Natural killer cell (primary cell): ENCODE results near the gene DPYSL3. TPM values are rescaled to one million over a fixed set of nuclear protein-coding genes. Genes with fewer than 3 reads are reported as not detected.

ENCODE experiments used
- ATAC-seq, 3 donors: fragments of 150-1000 bp in 2 of 3; fragments of 200-7000 bp in 1 of 3; cut with Tn5 transposase; 1 replicate in 1 of 3; 2 replicates in 2 of 3; pipeline ENCODE4 v1.10.0; 2021; ENCODE audit warnings: mild to moderate bottlenecking in 2 of 3, moderate library complexity in 2 of 3
- DNase-seq, 2 donors: peaks; one replicate each; pipeline versions ENCODE4 v3.0.0 to v3.0.0-alpha.2; 2013 to 2021; ENCODE audit warnings: mixed read lengths in 1 of 2
- H3K27ac ChIP-seq: one replicate; pipeline ENCODE4 v1.5.1; 2013; ENCODE audit warnings: mild to moderate bottlenecking, low read length
- H3K27me3 ChIP-seq: one replicate; pipeline ENCODE4 v1.6.1; 2013; ENCODE audit warnings: low read length; ENCODE audit not compliant: control insufficient read depth, insufficient read depth
- H3K36me3 ChIP-seq: one replicate; pipeline ENCODE4 v1.6.1; 2013; ENCODE audit warnings: low read length; ENCODE audit not compliant: control insufficient read depth, insufficient read depth
- H3K4me1 ChIP-seq: one replicate; pipeline ENCODE4 v1.6.1; 2013; ENCODE audit warnings: low read length; ENCODE audit not compliant: control insufficient read depth, insufficient read depth
- H3K4me3 ChIP-seq: one replicate; pipeline ENCODE4 v1.5.1; 2013; ENCODE audit warnings: low read length
- H3K9me3 ChIP-seq: one replicate; pipeline ENCODE4 v1.6.1; 2013; ENCODE audit warnings: low read length; ENCODE audit not compliant: control insufficient read depth, insufficient read depth
- H3K27ac Mint-ChIP-seq, 2 donors: one replicate each; pipeline ENCODE4 v1.8.0; 2022; ENCODE audit warnings: mild to moderate bottlenecking in 2 of 2, mixed read lengths in 2 of 2, moderate library complexity in 1 of 2
- H3K27me3 Mint-ChIP-seq, 2 donors: one replicate each; pipeline ENCODE4 v1.8.0; 2022; ENCODE audit warnings: low read depth in 2 of 2, mixed read lengths in 2 of 2
- H3K36me3 Mint-ChIP-seq: one replicate; pipeline ENCODE4 v1.8.0; 2022; ENCODE audit warnings: mixed read lengths
- H3K4me1 Mint-ChIP-seq, 2 donors: one replicate each; pipeline ENCODE4 v1.8.0; 2022; ENCODE audit warnings: mixed read lengths in 2 of 2
- H3K4me3 Mint-ChIP-seq: one replicate; pipeline ENCODE4 v1.8.0; 2022; ENCODE audit warnings: mild to moderate bottlenecking, moderate library complexity, mixed read lengths
- H3K9me3 Mint-ChIP-seq, 2 donors: one replicate each; pipeline ENCODE4 v1.8.0; 2022; ENCODE audit warnings: mixed read lengths in 2 of 2
- CTCF ChIP-seq: fragments of 200-600 bp; IDR thresholded peaks from one replicate; pipeline ENCODE4 v1.8.0; 2022; ENCODE audit warnings: antibody characterized with exemption
- WGBS: methylation state at CpG from one replicate; pipeline ENCODE4 v1.1.7; 2013; ENCODE audit warnings: missing lambda C conversion rate; ENCODE audit not compliant: insufficient coverage; 5-methylcytosine and 5-hydroxymethylcytosine counted together
- intact Hi-C: fragments of 100-400 bp; cut with micrococcal nuclease; formaldehyde crosslinking; loops from one replicate; pipeline ENCODE4 v1.14.2; 2022
- total RNA-seq, 4 donors: library from RNA; stranded (reverse); fragments of 120-200 nt in 1 of 4; gene quantifications; one replicate each; pipeline versions ENCODE4 v1.2.3 to v1.2.4, GENCODE V29; 2013 to 2022

Gene DPYSL3
- total RNA-seq, 3 donors from 2014 or later (not counting 1 experiment from before 2014, with no cell fraction given), result not detected

DNA sequence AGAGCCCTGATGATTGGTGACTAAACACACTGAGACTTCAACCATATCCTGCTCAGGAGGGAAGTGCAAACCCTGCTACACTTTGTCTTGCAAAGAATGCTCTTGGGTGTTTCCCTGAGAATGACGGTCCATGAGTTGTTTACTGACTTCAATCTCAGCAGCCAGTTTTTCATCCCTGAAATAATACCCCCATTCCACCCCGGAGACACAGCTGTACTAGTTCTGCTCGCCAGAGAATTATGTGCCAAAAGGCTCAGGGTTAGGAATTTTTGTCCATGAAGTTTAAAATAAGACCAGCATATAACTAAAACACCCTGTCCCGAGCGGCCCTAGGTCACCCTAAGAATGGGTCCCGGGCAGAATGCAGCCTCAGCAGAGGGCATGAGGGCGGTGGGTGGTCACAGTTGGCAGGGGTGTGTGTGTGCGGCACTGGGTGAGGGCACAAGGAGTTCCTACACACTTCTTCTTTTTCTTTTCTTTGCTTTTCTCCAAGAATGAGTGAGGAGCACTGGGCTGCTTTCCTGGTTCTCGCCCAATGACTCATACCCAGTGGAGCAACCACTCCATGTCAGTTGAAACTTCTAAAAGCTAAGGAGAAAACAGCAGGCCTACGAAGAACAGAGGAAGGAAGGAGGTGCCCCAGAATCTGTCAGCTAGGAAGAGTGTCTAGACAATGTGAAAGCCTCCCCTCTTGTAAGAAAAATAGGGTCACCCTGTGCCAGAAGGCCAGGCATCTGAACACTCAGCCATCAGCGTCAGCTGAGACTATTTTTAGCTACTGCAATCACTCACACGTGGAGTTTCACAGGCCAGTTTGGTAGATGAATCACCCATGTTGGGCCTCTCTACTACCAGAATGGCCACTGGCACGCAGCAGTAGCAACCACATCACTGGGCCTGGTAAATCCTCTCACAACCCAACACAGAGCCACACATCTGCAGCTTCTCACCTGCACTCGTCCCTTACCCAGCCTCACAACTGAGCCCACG, 105.9 kb downstream of the DPYSL3 start:
- Mint-ChIP-seq H3K4me1 (no peaks in the 10 kb centered on the region), H3K4me3 (no peak overlapping the region), H3K27ac (no peak overlapping the region), H3K36me3 (no peaks in the 10 kb centered on the region), H3K27me3 (no peaks in the 10 kb centered on the region), H3K9me3 (no peaks in the 10 kb centered on the region)
- Histone ChIP-seq H3K9me3 (no peaks in the 10 kb centered on the region), H3K27me3 (no peaks in the 10 kb centered on the region), H3K27ac (no peak overlapping the region), H3K36me3 (no peaks in the 10 kb centered on the region), H3K4me3 (no peak overlapping the region), H3K4me1 (no peaks in the 10 kb centered on the region)
- TF ChIP-seq CTCF, result no peak
- DNase-seq (no peak), ATAC-seq (no peak)
- intact Hi-C loops, result no loop called here
- 76% methylated on average over 15 of the region's 15 CpGs for WGBS

DNA sequence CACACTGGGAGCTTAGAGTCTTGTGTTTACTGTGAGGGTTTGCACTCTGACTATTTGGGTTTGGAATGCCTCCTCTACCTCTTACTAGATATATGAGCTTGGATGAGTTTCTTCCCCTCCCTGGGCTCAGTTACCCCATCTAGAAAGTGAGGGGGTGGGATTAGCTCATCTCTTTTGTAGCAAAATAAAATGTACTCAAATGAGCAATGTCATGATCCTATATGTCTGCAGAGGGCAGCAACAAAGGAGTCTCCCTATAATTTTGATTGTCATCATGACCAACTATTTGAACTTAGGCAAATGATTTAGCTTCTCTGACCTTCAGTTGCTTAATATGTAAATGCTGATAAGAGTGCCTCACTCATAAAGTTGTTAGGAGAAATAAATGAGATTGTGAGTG, 109.0 kb downstream of the DPYSL3 start:
- Histone ChIP-seq H3K36me3 (no peaks in the 10 kb centered on the region), H3K9me3 (no peaks in the 10 kb centered on the region), H3K4me3 (no peak overlapping the region), H3K4me1 (no peaks in the 10 kb centered on the region), H3K27me3 (no peaks in the 10 kb centered on the region), H3K27ac (no peak overlapping the region)
- intact Hi-C loops, result no loop called here
- H3K9me3 Mint-ChIP-seq, result no peaks in the 10 kb centered on the region
- DNase-seq (no peak), ATAC-seq (no peak)
- no peak for TF ChIP-seq CTCF
- H3K36me3 Mint-ChIP-seq, result no peaks in the 10 kb centered on the region
- H3K27me3 Mint-ChIP-seq, result no peaks in the 10 kb centered on the region
- H3K27ac Mint-ChIP-seq, result no peak overlapping the region
- peaks cover 2% of the 10 kb centered on the region in 2 donors for H3K4me1 Mint-ChIP-seq
- H3K4me3 Mint-ChIP-seq, result no peak overlapping the region

GRCh38 chr5:147400126-147400809, 109.6 kb downstream of the DPYSL3 start:
- no peak for TF ChIP-seq CTCF
- ATAC-seq, result no peak
- no peak for DNase-seq
- peaks cover 7 to 8% of the 10 kb centered on the region in 2 donors for H3K4me1 Mint-ChIP-seq
- Histone ChIP-seq H3K27ac (no peak overlapping the region), H3K27me3 (no peaks in the 10 kb centered on the region), H3K9me3 (no peaks in the 10 kb centered on the region), H3K4me3 (no peak overlapping the region), H3K36me3 (no peaks in the 10 kb centered on the region), H3K4me1 (no peaks in the 10 kb centered on the region)
- no peak overlapping the region for H3K4me3 Mint-ChIP-seq
- no peaks in the 10 kb centered on the region for H3K36me3 Mint-ChIP-seq
- H3K9me3 Mint-ChIP-seq, result no peaks in the 10 kb centered on the region
- 81% methylated on average over 7 of the region's 7 CpGs for WGBS
- intact Hi-C loops, result no loop called here
- no peaks in the 10 kb centered on the region for H3K27me3 Mint-ChIP-seq
- no peak overlapping the region for H3K27ac Mint-ChIP-seq
